ENCODE measurements around the gene ALDOA.

The ALDOA gene

DNA sequence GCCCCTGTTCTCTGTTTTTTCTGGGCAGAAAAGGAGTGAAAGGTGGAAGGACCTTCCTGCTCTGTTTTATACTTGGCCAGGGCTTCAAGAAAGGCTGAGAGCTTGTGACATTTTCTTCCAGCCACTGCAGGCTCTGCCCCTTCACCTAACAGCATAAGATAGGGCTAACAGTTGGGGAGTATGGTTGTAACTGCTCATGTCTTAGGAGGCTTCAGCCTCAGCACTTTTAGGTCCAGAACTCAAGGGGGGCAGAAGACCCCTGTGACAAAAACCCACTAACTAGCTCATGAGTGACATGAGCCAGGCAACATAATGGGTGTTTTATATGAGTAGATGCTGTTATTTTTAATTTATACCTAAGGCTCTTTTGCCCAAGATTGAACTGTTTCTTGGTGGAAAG lies 4.9 kb downstream of the ALDOA start:
- DNase-seq (ENCODE audit: low read depth, low spot score), result no peak
- H3K27me3 ChIP-seq (ENCODE audit: insufficient read depth, insufficient read length), result no peaks in the 10 kb centered on the region
- no peaks in the 10 kb centered on the region for H3K9me3 ChIP-seq (ENCODE audit: insufficient read depth, low read length)
- TF ChIP-seq ZNF274 (IDR thresholded peaks at IDR 0.05; ENCODE audit: low read depth, low read length) (no peak), SUZ12 (IDR thresholded peaks at IDR 0.05; ENCODE audit: extremely low read depth, insufficient read depth, insufficient read length) (no peak), YY1 (IDR thresholded peaks at IDR 0.05; ENCODE audit: insufficient read depth, insufficient read length) (no peak)
- H3K36me3 ChIP-seq (ENCODE audit: insufficient read depth, insufficient read length, low read length), result peaks cover 79% of the 10 kb centered on the region
- H3K9ac ChIP-seq (ENCODE audit: insufficient read length, low read depth), result no peak overlapping the region
- H3K4me1 ChIP-seq (ENCODE audit: insufficient read depth, insufficient read length), result peaks cover 28% of the 10 kb centered on the region
- no peak overlapping the region for H3K4me3 ChIP-seq (ENCODE audit: insufficient read length, low read depth)

DNA sequence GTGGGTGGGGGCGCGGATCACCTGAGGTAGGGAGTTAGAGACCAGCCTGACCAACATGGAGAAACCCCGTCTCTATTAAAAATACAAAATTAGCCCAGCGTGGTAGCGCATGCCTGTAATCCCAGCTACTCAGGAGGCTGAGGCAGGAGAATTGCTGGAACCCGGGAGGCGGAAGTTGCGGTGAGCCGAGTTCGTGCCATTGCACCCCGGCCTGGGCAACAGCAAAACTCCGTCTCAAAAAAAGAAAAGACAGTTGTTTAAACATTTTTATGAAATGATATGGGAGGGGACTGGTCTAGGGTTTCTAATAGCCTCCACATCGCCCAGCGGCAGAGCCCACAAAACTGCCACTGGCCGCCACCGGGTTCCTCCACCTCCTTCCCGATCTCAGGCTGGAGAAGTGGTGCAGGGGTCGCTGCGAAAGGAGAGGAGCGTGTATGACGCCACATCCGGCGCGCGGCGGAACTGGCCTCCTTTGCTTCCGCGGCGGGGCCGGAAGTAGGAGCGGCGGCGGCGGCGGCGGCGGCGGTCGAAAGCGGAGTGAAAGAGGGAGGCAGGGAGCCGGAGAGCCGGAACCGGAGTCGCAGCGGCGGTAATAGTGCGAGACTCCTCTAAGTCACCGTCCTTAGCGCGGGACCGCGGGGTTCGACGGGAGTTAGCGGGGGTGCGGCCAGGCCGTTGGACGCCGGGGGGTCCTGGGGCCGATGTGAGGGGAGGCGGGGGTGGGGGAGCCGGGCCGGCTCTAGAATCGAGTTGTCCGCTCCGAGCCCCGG lies 10.1 kb downstream of the ALDOA start, which contains the start of gene PPP4C:
Gene PPP4C, plus strand, starts transcription at position 492 of the 773 bp plus-strand sequence. CDS start 384 bp downstream, outside the sequence.
- peaks cover 75% of the 10 kb centered on the region for H3K36me3 ChIP-seq (ENCODE audit: insufficient read depth, insufficient read length, low read length)
- no peaks in the 10 kb centered on the region for H3K27me3 ChIP-seq (ENCODE audit: insufficient read depth, insufficient read length)
- peak within 1 kb of the TSS; percentile 98 for H3K4me3 ChIP-seq (ENCODE audit: insufficient read length, low read depth)
- H3K9me3 ChIP-seq (ENCODE audit: insufficient read depth, low read length), result no peaks in the 10 kb centered on the region
- peaks cover 2% of the 10 kb centered on the region for H3K4me1 ChIP-seq (ENCODE audit: insufficient read depth, insufficient read length)
- TF ChIP-seq YY1 (IDR thresholded peaks at IDR 0.05; ENCODE audit: insufficient read depth, insufficient read length) (no peak), ZNF274 (IDR thresholded peaks at IDR 0.05; ENCODE audit: low read depth, low read length) (no peak), SUZ12 (IDR thresholded peaks at IDR 0.05; ENCODE audit: extremely low read depth, insufficient read depth, insufficient read length) (no peak)
- peak; percentile 85 for DNase-seq (ENCODE audit: low read depth, low spot score)
- H3K9ac ChIP-seq (ENCODE audit: insufficient read length, low read depth), result peak within 1 kb of the TSS; percentile 97

DNA sequence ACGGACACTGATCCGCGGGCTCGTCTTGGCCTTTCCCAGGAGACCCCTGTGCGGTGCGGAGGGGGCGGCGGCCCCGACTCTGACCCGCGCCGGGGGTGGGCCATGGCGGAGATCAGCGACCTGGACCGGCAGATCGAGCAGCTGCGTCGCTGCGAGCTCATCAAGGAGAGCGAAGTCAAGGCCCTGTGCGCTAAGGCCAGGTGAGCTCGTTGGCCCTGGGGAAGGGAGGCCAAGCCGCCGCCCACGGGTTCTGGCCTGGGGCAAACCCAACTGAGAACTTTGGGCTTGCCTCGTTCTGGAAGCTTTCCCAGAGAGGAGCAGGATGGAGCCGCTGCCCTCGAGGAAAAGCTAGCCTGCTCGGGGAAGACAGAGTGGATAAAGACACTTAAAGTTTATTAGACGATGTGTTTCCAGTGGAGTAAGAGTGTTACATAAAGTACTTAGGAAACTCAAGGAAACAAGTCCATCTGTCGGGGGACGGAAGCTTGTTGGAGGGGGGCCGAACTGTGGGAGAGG lies 10.8 kb downstream of the ALDOA start:
- Histone ChIP-seq H3K4me1 (ENCODE audit: insufficient read depth, insufficient read length) (peaks cover 2% of the 10 kb centered on the region), H3K9me3 (ENCODE audit: insufficient read depth, low read length) (no peaks in the 10 kb centered on the region), H3K36me3 (ENCODE audit: insufficient read depth, insufficient read length, low read length) (peaks cover 76% of the 10 kb centered on the region), H3K27me3 (ENCODE audit: insufficient read depth, insufficient read length) (no peaks in the 10 kb centered on the region), H3K4me3 (ENCODE audit: insufficient read length, low read depth) (peak overlapping the region; percentile 98), H3K9ac (ENCODE audit: insufficient read length, low read depth) (peak overlapping the region; percentile 97)
- TF ChIP-seq ZNF274 (IDR thresholded peaks at IDR 0.05; ENCODE audit: low read depth, low read length) (no peak), YY1 (IDR thresholded peaks at IDR 0.05; ENCODE audit: insufficient read depth, insufficient read length) (no peak), SUZ12 (IDR thresholded peaks at IDR 0.05; ENCODE audit: extremely low read depth, insufficient read depth, insufficient read length) (no peak)
- no peak for DNase-seq (ENCODE audit: low read depth, low spot score)

DNA sequence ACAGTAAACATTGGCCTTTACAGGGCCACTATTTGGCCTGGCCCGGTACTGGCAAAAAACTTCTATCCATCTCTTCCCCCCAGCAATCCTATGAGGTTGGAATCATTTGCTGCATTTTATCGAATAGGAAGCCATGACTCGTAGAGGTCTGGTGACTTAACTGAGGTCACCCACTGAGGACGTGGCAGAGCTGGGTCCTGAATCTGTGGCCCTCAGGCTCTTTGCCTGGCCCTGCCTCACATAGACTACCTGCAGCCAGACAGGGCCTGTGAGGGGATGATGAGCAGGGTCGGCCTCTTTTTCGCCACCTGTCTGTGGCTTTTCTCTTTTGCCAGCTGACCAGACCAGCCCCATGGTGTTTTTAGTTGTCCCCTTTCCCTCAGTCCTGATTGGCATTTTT lies 12.1 kb downstream of the ALDOA start:
- no peak for TF ChIP-seq SUZ12 (IDR thresholded peaks at IDR 0.05; ENCODE audit: extremely low read depth, insufficient read depth, insufficient read length)
- no peak for TF ChIP-seq ZNF274 (IDR thresholded peaks at IDR 0.05; ENCODE audit: low read depth, low read length)
- TF ChIP-seq YY1 (IDR thresholded peaks at IDR 0.05; ENCODE audit: insufficient read depth, insufficient read length), result no peak
- Histone ChIP-seq H3K9ac (ENCODE audit: insufficient read length, low read depth) (peak overlapping the region; percentile 43), H3K4me3 (ENCODE audit: insufficient read length, low read depth) (no peak overlapping the region), H3K4me1 (ENCODE audit: insufficient read depth, insufficient read length) (peaks cover 6% of the 10 kb centered on the region), H3K9me3 (ENCODE audit: insufficient read depth, low read length) (no peaks in the 10 kb centered on the region), H3K27me3 (ENCODE audit: insufficient read depth, insufficient read length) (no peaks in the 10 kb centered on the region), H3K36me3 (ENCODE audit: insufficient read depth, insufficient read length, low read length) (peaks cover 73% of the 10 kb centered on the region)
- no peak for DNase-seq (ENCODE audit: low read depth, low spot score)

DNA sequence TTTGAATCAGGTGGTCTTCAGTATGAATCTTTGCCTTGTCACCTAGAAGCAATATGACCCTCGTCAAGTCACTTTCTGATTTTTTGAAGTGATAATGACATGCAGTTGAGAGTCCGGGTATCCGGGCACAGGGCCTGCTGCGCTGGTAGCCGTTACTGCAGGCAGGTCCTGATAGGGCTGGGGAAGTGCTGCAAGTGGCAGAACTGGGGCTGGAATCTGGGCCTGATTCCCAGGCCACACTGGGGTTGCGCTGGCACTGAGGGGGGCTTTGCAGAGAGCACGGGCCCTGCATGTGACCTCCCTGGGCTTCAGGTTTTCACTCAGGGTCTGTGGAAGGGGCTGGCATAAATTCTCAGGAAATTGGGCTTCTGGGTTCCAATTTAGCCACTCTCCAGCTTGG lies 13.2 kb downstream of the ALDOA start:
- H3K4me3 ChIP-seq (ENCODE audit: insufficient read length, low read depth), result no peak overlapping the region
- peak overlapping the region; percentile 29 for H3K9ac ChIP-seq (ENCODE audit: insufficient read length, low read depth)
- peaks cover 74% of the 10 kb centered on the region for H3K36me3 ChIP-seq (ENCODE audit: insufficient read depth, insufficient read length, low read length)
- DNase-seq (ENCODE audit: low read depth, low spot score), result no peak
- peaks cover 6% of the 10 kb centered on the region for H3K4me1 ChIP-seq (ENCODE audit: insufficient read depth, insufficient read length)
- no peaks in the 10 kb centered on the region for H3K27me3 ChIP-seq (ENCODE audit: insufficient read depth, insufficient read length)
- TF ChIP-seq ZNF274 (IDR thresholded peaks at IDR 0.05; ENCODE audit: low read depth, low read length) (no peak), SUZ12 (IDR thresholded peaks at IDR 0.05; ENCODE audit: extremely low read depth, insufficient read depth, insufficient read length) (no peak), YY1 (IDR thresholded peaks at IDR 0.05; ENCODE audit: insufficient read depth, insufficient read length) (no peak)
- H3K9me3 ChIP-seq (ENCODE audit: insufficient read depth, low read length), result no peaks in the 10 kb centered on the region

DNA sequence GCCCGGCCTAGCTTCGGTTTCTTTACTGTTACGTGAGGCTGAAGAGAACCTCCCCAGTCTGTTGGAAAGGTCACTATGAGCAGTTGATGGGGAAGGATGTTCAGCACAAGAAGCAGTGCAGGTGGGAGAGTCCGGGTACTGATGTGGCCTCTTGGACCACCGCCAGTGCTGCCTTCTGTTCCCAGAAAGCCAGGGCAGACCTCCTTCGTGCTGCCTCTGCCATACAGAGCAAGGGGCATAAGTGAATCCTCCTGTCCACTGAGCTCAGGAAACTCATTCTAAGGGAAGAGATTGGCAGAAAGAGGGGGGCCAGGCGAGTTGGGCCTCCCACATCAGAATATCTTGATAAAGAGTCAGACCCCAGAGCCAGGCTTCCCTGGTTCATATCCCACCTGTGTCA lies 13.9 kb downstream of the ALDOA start:
- peaks cover 80% of the 10 kb centered on the region for H3K36me3 ChIP-seq (ENCODE audit: insufficient read depth, insufficient read length, low read length)
- no peak overlapping the region for H3K4me3 ChIP-seq (ENCODE audit: insufficient read length, low read depth)
- H3K9ac ChIP-seq (ENCODE audit: insufficient read length, low read depth), result no peak overlapping the region

DNA sequence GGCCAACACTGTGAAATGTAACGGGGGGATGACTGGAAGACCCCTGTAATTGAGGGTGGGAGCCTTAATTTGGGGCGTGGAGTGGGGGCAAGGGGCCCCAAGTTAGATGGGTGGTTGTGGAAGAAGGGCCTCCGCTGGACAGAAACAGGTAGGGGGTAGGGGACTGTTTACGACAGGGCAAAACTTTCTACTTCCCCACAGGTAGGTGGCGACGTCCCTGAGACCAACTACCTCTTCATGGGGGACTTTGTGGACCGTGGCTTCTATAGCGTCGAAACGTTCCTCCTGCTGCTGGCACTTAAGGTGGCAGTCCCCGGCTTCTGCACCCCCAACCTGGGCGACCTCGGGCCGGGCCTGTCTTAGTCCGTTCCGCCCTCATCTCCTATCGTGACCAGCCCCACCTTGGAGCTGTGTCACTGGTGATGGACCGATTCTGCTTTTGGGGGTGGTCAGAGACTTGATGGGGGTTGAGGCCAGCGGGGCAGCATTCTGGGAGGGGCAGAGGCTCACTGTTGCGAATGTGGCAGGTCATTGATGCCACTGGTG lies 17.1 kb downstream of the ALDOA start:
- peaks cover 94% of the 10 kb centered on the region for H3K36me3 ChIP-seq (ENCODE audit: insufficient read depth, insufficient read length, low read length)
- TF ChIP-seq YY1 (IDR thresholded peaks at IDR 0.05; ENCODE audit: insufficient read depth, insufficient read length), result no peak
- TF ChIP-seq SUZ12 (IDR thresholded peaks at IDR 0.05; ENCODE audit: extremely low read depth, insufficient read depth, insufficient read length), result no peak
- TF ChIP-seq ZNF274 (IDR thresholded peaks at IDR 0.05; ENCODE audit: low read depth, low read length), result no peak
- no peak for DNase-seq (ENCODE audit: low read depth, low spot score)

More for the DNA sequence above, 13.9 kb downstream of the ALDOA start:
- Histone ChIP-seq H3K9me3 (ENCODE audit: insufficient read depth, low read length) (no peaks in the 10 kb centered on the region), H3K4me1 (ENCODE audit: insufficient read depth, insufficient read length) (peaks cover 6% of the 10 kb centered on the region), H3K27me3 (ENCODE audit: insufficient read depth, insufficient read length) (no peaks in the 10 kb centered on the region)
- TF ChIP-seq SUZ12 (IDR thresholded peaks at IDR 0.05; ENCODE audit: extremely low read depth, insufficient read depth, insufficient read length) (no peak), YY1 (IDR thresholded peaks at IDR 0.05; ENCODE audit: insufficient read depth, insufficient read length) (no peak), ZNF274 (IDR thresholded peaks at IDR 0.05; ENCODE audit: low read depth, low read length) (no peak)
- DNase-seq (ENCODE audit: low read depth, low spot score), result no peak

More for the DNA sequence above, 17.1 kb downstream of the ALDOA start:
- Histone ChIP-seq H3K4me3 (ENCODE audit: insufficient read length, low read depth) (no peak overlapping the region), H3K9ac (ENCODE audit: insufficient read length, low read depth) (no peak overlapping the region), H3K4me1 (ENCODE audit: insufficient read depth, insufficient read length) (peaks cover 4% of the 10 kb centered on the region), H3K9me3 (ENCODE audit: insufficient read depth, low read length) (no peaks in the 10 kb centered on the region), H3K27me3 (ENCODE audit: insufficient read depth, insufficient read length) (no peaks in the 10 kb centered on the region)
